GM19395 (cell line): ENCODE results near the gene OLFML2A.
"Not testable (repeated sequence)": the region's sequence is repeated elsewhere in the genome, so short reads cannot be mapped to it uniquely, and the experiment has no call there.

ENCODE experiments used
- ATAC-seq: cut with Tn5 transposase; IDR thresholded peaks from one replicate; pipeline ENCODE4 v1.9.1; 2021; ENCODE audit warnings: mild to moderate bottlenecking, moderate library complexity; ENCODE audit not compliant: unreplicated experiment

The OLFML2A gene

GRCh38 chr9:124776954-124777648, at the start of gene OLFML2A:
Gene OLFML2A, plus strand, starts transcription at chr9:124777133. Its CDS starts 138 bp downstream, at chr9:124777271.
- ATAC-seq, result no peak

GRCh38 chr9:124730772-124731171, 46.2 kb upstream of the OLFML2A start:
- no peak for ATAC-seq

GRCh38 chr9:124733964-124734740, 42.8 kb upstream of the OLFML2A start:
- no peak for ATAC-seq

GRCh38 chr9:124734741-124735083, 42.2 kb upstream of the OLFML2A start:
- not testable (repeated sequence) for ATAC-seq

- ATAC-seq, result no peak
Measured at GRCh38 chr9:124735121-124735520, 41.8 kb upstream of the OLFML2A start.

GRCh38 chr9:124738075-124738474, 38.9 kb upstream of the OLFML2A start:
- not testable (repeated sequence) for ATAC-seq

- ATAC-seq, result no peak
Measured at GRCh38 chr9:124739360-124739759, 37.6 kb upstream of the OLFML2A start.

GRCh38 chr9:124741149-124741548, 35.8 kb upstream of the OLFML2A start:
- no peak for ATAC-seq

GRCh38 chr9:124741662-124742061, 35.3 kb upstream of the OLFML2A start:
- no peak for ATAC-seq

- ATAC-seq, result no peak
Measured at GRCh38 chr9:124742940-124743339, 34.0 kb upstream of the OLFML2A start.

GRCh38 chr9:124743686-124744348, 33.1 kb upstream of the OLFML2A start:
- ATAC-seq, result no peak

- no peak for ATAC-seq
Measured at GRCh38 chr9:124747065-124747464, 29.9 kb upstream of the OLFML2A start.

GRCh38 chr9:124749284-124749683, 27.6 kb upstream of the OLFML2A start:
- no peak for ATAC-seq

GRCh38 chr9:124749781-124750180, 27.2 kb upstream of the OLFML2A start:
- no peak for ATAC-seq

- ATAC-seq, result no peak
Measured at GRCh38 chr9:124752967-124753366, 24.0 kb upstream of the OLFML2A start.

GRCh38 chr9:124754289-124754688, 22.6 kb upstream of the OLFML2A start:
- no peak for ATAC-seq

GRCh38 chr9:124755061-124755460, 21.9 kb upstream of the OLFML2A start:
- no peak for ATAC-seq

- no peak for ATAC-seq
Measured at GRCh38 chr9:124756011-124756410, 20.9 kb upstream of the OLFML2A start.

- no peak for ATAC-seq
Measured at GRCh38 chr9:124757616-124758015, 19.3 kb upstream of the OLFML2A start.

- no peak for ATAC-seq
Measured at GRCh38 chr9:124758061-124758460, 18.9 kb upstream of the OLFML2A start.

- no peak for ATAC-seq
Measured at GRCh38 chr9:124758691-124759090, 18.2 kb upstream of the OLFML2A start.

GRCh38 chr9:124759327-124759726, 17.6 kb upstream of the OLFML2A start:
- ATAC-seq, result no peak
